K562 (cell line): ENCODE results near the gene PRRC2A. TPM values are rescaled to one million over a fixed set of nuclear protein-coding genes. Genes with fewer than 3 reads are reported as not detected.
A peak's percentile ranks its signal among the peaks of the same experiment; 100 is the strongest.

Experiments used
- CBFB ChIP-seq: sonication (generic); formaldehyde crosslinking; IDR thresholded peaks from 2 replicates; pipeline ENCODE4 v1.4.0; 2020; ENCODE audit warnings: mild to moderate bottlenecking, missing genetic modification reagents
- EGR1 ChIP-seq: fragments of 450-650 bp; conservative IDR thresholded peaks from 2 replicates; pipeline ENCODE4 v1.6.1; 2017; ENCODE audit warnings: mild to moderate bottlenecking
- ELF2 ChIP-seq: fragments of 250-450 bp; sonication (Bioruptor Pico); IDR thresholded peaks from 2 replicates; pipeline ENCODE4 v1.5.0; 2021; ENCODE audit warnings: mild to moderate bottlenecking
- EP300 ChIP-seq: IDR thresholded peaks from 2 replicates; pipeline ENCODE4 v1.6.1; 2012; ENCODE audit warnings: low read length, improper control_type of control experiment
- FOXP4 ChIP-seq: sonication (generic); formaldehyde crosslinking; IDR thresholded peaks from 2 replicates; pipeline ENCODE4 v1.8.0; 2022; ENCODE audit warnings: mild to moderate bottlenecking, missing genetic modification reagents, borderline replicate concordance
- NR2C2 ChIP-seq, 2 experiments: fragments of 200-800 bp in 1 of 2; sonication (Bioruptor generic) in 1 of 2; sonication (generic) in 1 of 2; formaldehyde crosslinking in 1 of 2; IDR thresholded peaks; 2 replicates each; pipeline versions ENCODE4 v1.6.1 to v1.8.0; 2016 to 2022; ENCODE audit warnings: mild to moderate bottlenecking in 1 of 2, missing compliant biosample characterization in 1 of 2, missing genetic modification characterization in 1 of 2, missing genetic modification reagents in 1 of 2
- RAD51 ChIP-seq: fragments of 450-650 bp; IDR thresholded peaks from 2 replicates; pipeline ENCODE4 v1.7.1; 2016; ENCODE audit warnings: low read depth, mild to moderate bottlenecking, borderline replicate concordance
- RBBP5 ChIP-seq: fragments of 200-600 bp; sonication (generic); IDR thresholded peaks from 2 replicates; pipeline ENCODE4 v1.6.1; 2012; ENCODE audit warnings: borderline replicate concordance, mild to moderate bottlenecking, low read length, control low read depth, inconsistent platforms; ENCODE audit not compliant: insufficient read depth, poor library complexity, severe bottlenecking
- RBM14 ChIP-seq: fragments of 200-400 bp; formaldehyde crosslinking; IDR thresholded peaks from 2 replicates; pipeline ENCODE4 v1.6.1; 2018; ENCODE audit warnings: low read depth, mild to moderate bottlenecking, low read length, moderate library complexity, borderline replicate concordance; ENCODE audit not compliant: insufficient read depth
- SMARCA5 ChIP-seq: fragments of 450-650 bp; IDR thresholded peaks from 2 replicates; pipeline ENCODE4 v1.6.1; 2016
- SRF ChIP-seq, 2 experiments: fragments of 250-450, 450-650 bp in 1 of 2; sonication (Bioruptor Pico) in 1 of 2; sonication (generic) in 1 of 2; formaldehyde crosslinking; IDR thresholded peaks; 2 replicates each; pipeline versions ENCODE4 v1.5.0 to v1.5.1; 2020 to 2022; ENCODE audit warnings: mild to moderate bottlenecking in 1 of 2, missing genetic modification reagents in 1 of 2
- XRCC4 ChIP-seq: IDR thresholded peaks from one replicate; pipeline ENCODE4 v1.6.1; 2011; ENCODE audit not compliant: insufficient read depth, insufficient read length; ENCODE audit errors: extremely low read depth
- ZEB2 ChIP-seq: fragments of 450-650 bp; IDR thresholded peaks from 2 replicates; pipeline ENCODE4 v1.6.1; 2016
- ZNF146 ChIP-seq: IDR thresholded peaks from one replicate; pipeline ENCODE4 v1.6.1; 2018; ENCODE audit warnings: missing compliant biosample characterization; ENCODE audit not compliant: unreplicated experiment
- polyA plus RNA-seq, 8 experiments: library from polyadenylated mRNA; depleted of rRNA in 4 of 8; stranded (reverse) in 5 of 8; unstranded in 3 of 8; fragments of >200 nt; fragmentation: Nextera tagmentation in 2 of 8; fragmentation: Illumina TruSeq in 1 of 8; extraction: Ambion mirVana in 2 of 8; extraction: Trizol in 1 of 8; gene quantifications; 2 replicates each; pipeline versions ENCODE4 v1.2.1 to v1.2.3, GENCODE V29; 2011 to 2014; ENCODE audit warnings: inconsistent platforms in 1 of 8, missing spikeins in 1 of 8
- total RNA-seq, 7 experiments: library from RNA; depleted of rRNA in 6 of 7; stranded (reverse); fragments of >200 nt in 6 of 7; fragmentation: Illumina TruSeq in 2 of 7; extraction: Trizol in 2 of 7; gene quantifications; 2 replicates each; pipeline versions ENCODE4 v1.2.1 to v1.2.3, GENCODE V29; 2011 to 2021; ENCODE audit warnings: low replicate concordance in 1 of 7
- TF ChIP-seq, protein P1 (sequence below): fragments of 250-450 bp; sonication (Bioruptor Pico); IDR thresholded peaks from 2 replicates; pipeline ENCODE4 v1.4.0; 2020
- TF ChIP-seq, protein P2 (sequence below): fragments of 450-650 bp; IDR thresholded peaks from 2 replicates; pipeline ENCODE4 v1.6.1; 2016; ENCODE audit warnings: mild to moderate bottlenecking
- TF ChIP-seq, protein P3 (sequence below): sonication (generic); formaldehyde crosslinking; IDR thresholded peaks from 2 replicates; pipeline ENCODE4 v1.8.0; 2023; ENCODE audit warnings: mild to moderate bottlenecking, missing genetic modification reagents

Gene PRRC2A
- total and polyA plus RNA-seq, 9 of the 15 experiments (the other 6 are each of a cell fraction or from before 2014, with no cell fraction given), result 1.0 to 332 (median 63.0) TPM

DNA sequence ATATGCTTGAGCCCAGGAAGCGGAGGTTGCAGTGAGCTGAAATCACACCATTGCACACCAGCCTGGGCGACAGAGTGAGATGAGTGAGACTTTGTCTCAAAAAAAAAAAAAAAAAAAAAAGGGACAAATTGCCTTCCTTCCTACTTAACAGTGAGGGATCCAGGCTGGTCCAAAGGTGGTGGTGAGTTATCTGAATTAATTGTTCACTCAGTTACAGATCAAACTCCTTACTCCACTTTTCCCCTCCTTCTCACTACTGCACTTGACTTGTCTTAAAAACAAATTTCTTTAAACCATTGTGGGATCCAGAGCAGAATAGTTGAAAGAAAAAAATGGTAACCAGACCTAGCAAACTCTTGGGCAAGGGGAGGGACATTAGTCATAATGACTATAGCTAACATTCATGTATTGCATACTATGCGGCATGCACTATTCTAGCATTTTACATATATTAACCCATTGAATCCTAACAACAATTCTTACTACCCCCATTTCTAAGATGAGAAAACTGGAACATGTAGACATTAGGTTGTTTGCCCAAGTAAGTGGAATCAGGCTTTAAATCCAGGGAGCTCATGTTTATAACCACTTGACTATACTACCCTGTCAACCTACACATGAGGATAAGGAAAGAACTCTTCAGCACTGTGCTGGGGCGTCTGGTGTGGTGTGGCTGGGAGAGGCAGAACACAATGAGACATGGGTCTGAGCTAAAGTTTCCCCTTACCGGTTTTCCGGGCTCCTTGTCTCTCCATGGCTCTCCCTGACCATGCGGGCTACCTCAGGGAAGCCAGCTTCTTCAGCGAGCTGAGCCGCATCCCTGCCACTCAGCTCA is 42.8 kb downstream of the PRRC2A start (continued):
- TF ChIP-seq, protein P1, sequence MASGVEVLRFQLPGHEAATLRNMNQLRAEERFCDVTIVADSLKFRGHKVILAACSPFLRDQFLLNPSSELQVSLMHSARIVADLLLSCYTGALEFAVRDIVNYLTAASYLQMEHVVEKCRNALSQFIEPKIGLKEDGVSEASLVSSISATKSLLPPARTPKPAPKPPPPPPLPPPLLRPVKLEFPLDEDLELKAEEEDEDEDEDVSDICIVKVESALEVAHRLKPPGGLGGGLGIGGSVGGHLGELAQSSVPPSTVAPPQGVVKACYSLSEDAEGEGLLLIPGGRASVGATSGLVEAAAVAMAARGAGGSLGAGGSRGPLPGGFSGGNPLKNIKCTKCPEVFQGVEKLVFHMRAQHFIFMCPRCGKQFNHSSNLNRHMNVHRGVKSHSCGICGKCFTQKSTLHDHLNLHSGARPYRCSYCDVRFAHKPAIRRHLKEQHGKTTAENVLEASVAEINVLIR (CRISPR knock-in tag), result no peak
- no peak for TF ChIP-seq RBBP5
- TF ChIP-seq RAD51, result no peak
- TF ChIP-seq ZNF146 (CRISPR knock-in tag), result no peak
- TF ChIP-seq EP300, result no peak
- no peak for TF ChIP-seq NR2C2 (CRISPR knock-in tag; IDR thresholded peaks at IDR 0.05)
- TF ChIP-seq NR2C2 (tag; IDR thresholded peaks at IDR 0.05), result no peak
- TF ChIP-seq RBM14, result no peak
- 0 out of 2 replicates have a peak, but pooled peaks have one; percentile 8 for TF ChIP-seq CBFB
- TF ChIP-seq, protein P2, sequence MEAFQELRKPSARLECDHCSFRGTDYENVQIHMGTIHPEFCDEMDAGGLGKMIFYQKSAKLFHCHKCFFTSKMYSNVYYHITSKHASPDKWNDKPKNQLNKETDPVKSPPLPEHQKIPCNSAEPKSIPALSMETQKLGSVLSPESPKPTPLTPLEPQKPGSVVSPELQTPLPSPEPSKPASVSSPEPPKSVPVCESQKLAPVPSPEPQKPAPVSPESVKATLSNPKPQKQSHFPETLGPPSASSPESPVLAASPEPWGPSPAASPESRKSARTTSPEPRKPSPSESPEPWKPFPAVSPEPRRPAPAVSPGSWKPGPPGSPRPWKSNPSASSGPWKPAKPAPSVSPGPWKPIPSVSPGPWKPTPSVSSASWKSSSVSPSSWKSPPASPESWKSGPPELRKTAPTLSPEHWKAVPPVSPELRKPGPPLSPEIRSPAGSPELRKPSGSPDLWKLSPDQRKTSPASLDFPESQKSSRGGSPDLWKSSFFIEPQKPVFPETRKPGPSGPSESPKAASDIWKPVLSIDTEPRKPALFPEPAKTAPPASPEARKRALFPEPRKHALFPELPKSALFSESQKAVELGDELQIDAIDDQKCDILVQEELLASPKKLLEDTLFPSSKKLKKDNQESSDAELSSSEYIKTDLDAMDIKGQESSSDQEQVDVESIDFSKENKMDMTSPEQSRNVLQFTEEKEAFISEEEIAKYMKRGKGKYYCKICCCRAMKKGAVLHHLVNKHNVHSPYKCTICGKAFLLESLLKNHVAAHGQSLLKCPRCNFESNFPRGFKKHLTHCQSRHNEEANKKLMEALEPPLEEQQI, result no peak
- TF ChIP-seq ZEB2, result no peak; the same call in 1 of the 2 replicates
- no peak for TF ChIP-seq ELF2 (CRISPR knock-in tag)
- peak in 1 of 2 experiments; percentile 31; a peak in 1 of 4 replicates for TF ChIP-seq SRF (CRISPR knock-in tag; IDR thresholded peaks at IDR 0.05)
- no peak for TF ChIP-seq SMARCA5
- TF ChIP-seq, protein P3, sequence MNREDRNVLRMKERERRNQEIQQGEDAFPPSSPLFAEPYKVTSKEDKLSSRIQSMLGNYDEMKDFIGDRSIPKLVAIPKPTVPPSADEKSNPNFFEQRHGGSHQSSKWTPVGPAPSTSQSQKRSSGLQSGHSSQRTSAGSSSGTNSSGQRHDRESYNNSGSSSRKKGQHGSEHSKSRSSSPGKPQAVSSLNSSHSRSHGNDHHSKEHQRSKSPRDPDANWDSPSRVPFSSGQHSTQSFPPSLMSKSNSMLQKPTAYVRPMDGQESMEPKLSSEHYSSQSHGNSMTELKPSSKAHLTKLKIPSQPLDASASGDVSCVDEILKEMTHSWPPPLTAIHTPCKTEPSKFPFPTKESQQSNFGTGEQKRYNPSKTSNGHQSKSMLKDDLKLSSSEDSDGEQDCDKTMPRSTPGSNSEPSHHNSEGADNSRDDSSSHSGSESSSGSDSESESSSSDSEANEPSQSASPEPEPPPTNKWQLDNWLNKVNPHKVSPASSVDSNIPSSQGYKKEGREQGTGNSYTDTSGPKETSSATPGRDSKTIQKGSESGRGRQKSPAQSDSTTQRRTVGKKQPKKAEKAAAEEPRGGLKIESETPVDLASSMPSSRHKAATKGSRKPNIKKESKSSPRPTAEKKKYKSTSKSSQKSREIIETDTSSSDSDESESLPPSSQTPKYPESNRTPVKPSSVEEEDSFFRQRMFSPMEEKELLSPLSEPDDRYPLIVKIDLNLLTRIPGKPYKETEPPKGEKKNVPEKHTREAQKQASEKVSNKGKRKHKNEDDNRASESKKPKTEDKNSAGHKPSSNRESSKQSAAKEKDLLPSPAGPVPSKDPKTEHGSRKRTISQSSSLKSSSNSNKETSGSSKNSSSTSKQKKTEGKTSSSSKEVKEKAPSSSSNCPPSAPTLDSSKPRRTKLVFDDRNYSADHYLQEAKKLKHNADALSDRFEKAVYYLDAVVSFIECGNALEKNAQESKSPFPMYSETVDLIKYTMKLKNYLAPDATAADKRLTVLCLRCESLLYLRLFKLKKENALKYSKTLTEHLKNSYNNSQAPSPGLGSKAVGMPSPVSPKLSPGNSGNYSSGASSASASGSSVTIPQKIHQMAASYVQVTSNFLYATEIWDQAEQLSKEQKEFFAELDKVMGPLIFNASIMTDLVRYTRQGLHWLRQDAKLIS (CRISPR knock-in tag), result peak; percentile 69; the same call in 1 of the 2 replicates
- no peak for TF ChIP-seq FOXP4 (CRISPR knock-in tag)
- TF ChIP-seq EGR1, result no peak
- no peak for TF ChIP-seq XRCC4
